Activated naive CD8-positive, alpha-beta T cell treated with anti-CD3 and anti-CD28 coated beads, Interleukin-2, amount 50 U/mL, for 24 hours (primary cell): Measurements from ENCODE around the gene SPTSSB.

Experiments used
- ATAC-seq: fragments of 150-1000 bp; cut with Tn5 transposase; one replicate; pipeline ENCODE4 v1.10.0; 2021
- DNase-seq: peaks from one replicate; pipeline ENCODE4 v3.0.0; 2021
- H3K27ac Mint-ChIP-seq: one replicate; pipeline ENCODE4 v1.8.0; 2021; ENCODE audit warnings: mild to moderate bottlenecking, mixed read lengths
- H3K27me3 Mint-ChIP-seq: one replicate; pipeline ENCODE4 v1.8.0; 2021; ENCODE audit warnings: mixed read lengths
- H3K36me3 Mint-ChIP-seq: one replicate; pipeline ENCODE4 v1.8.0; 2021; ENCODE audit warnings: low read depth, mixed read lengths
- H3K4me1 Mint-ChIP-seq: one replicate; pipeline ENCODE4 v1.8.0; 2021; ENCODE audit warnings: mixed read lengths
- H3K4me3 Mint-ChIP-seq: one replicate; pipeline ENCODE4 v1.8.0; 2021; ENCODE audit warnings: mild to moderate bottlenecking, moderate library complexity, mixed read lengths
- H3K9me3 Mint-ChIP-seq: one replicate; pipeline ENCODE4 v1.8.0; 2021; ENCODE audit warnings: mixed read lengths

SPTSSB gene

GRCh38 chr3:161371441-161372320 lies at the start of gene SPTSSB:
Gene SPTSSB, minus strand, starts transcription at chr3:161371517. Its CDS starts 25,194 bp downstream, at chr3:161346323.
- peak within 1 kb of the TSS; percentile 81 for H3K4me3 Mint-ChIP-seq
- peaks cover 12% of the 10 kb centered on the region for H3K4me1 Mint-ChIP-seq
- H3K27me3 Mint-ChIP-seq = peaks cover 61% of the 10 kb centered on the region
- no peaks in the 10 kb centered on the region for H3K9me3 Mint-ChIP-seq
- peak; percentile 75 for ATAC-seq
- no peaks in the 10 kb centered on the region for H3K36me3 Mint-ChIP-seq
- H3K27ac Mint-ChIP-seq = no peak within 1 kb of the TSS
- DNase-seq = peak; percentile 57

DNA sequence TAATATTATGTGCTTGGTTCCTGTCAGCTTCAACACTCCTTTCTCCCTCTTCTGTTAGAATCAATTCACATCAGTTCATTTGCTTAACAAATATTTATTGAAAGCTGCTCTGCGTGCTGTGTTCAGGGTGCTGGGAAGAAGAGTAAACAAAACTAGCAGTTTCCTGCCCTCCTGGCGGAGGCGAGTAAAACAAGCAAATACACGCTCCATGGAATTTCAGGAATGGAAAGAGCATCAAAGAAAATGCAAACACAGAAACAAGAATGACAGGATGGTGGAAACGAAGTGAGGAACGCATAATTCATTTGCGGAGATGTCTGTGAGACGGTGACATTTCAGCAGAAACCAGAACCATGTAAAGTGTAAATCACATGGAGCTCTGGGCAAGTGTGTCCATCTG lies 49.4 kb upstream of the SPTSSB start:
- no peak overlapping the region for H3K4me3 Mint-ChIP-seq
- no peaks in the 10 kb centered on the region for H3K4me1 Mint-ChIP-seq
- DNase-seq (no peak), ATAC-seq (no peak)
- no peaks in the 10 kb centered on the region for H3K9me3 Mint-ChIP-seq
- H3K27ac Mint-ChIP-seq = no peak overlapping the region
- H3K36me3 Mint-ChIP-seq = no peaks in the 10 kb centered on the region
- peaks cover 2% of the 10 kb centered on the region for H3K27me3 Mint-ChIP-seq

GRCh38 chr3:161419555-161420333 lies 48.4 kb upstream of the SPTSSB start:
- no peak for DNase-seq
- Mint-ChIP-seq H3K4me3 (no peak overlapping the region), H3K36me3 (no peaks in the 10 kb centered on the region), H3K27me3 (peaks cover 2% of the 10 kb centered on the region), H3K9me3 (no peaks in the 10 kb centered on the region), H3K27ac (no peak overlapping the region), H3K4me1 (no peaks in the 10 kb centered on the region)
- no peak for ATAC-seq

DNA sequence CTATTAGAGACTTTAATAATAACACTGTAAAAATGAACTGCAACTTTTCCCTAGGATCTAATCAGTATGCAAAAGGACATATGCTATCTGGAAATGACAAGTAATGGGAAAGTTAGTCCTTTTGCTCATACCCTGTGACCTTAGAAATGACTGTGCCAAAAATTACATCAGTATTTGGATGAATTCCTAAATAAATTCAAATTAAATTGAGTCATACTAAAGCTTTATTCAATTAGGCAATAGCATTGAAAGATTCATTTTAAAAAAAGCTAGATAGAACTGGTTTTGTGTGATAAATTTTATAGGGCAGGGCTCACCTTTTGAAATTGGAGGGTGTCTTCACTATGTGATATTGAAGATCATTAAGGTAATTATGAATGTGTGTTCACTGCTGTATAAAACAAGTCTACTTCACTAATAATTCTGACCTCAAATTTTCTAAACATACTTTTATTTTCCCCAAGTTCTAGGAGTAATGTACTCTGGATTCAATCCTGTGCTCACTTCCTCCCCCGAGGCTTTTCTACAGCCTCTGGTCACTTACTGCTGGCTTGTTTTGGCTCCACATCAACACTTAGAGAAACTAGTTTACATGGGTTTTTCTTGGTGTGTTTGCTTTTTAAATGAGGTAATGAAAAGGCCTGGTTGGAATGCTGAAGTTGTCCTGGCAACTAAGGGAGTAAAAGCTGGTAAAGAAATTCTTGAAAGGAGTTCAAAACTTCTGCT lies 44.4 kb upstream of the SPTSSB start:
- DNase-seq (no peak), ATAC-seq (no peak)
- H3K27ac Mint-ChIP-seq = no peak overlapping the region
- no peaks in the 10 kb centered on the region for H3K9me3 Mint-ChIP-seq
- no peaks in the 10 kb centered on the region for H3K36me3 Mint-ChIP-seq
- peaks cover 9% of the 10 kb centered on the region for H3K27me3 Mint-ChIP-seq
- H3K4me1 Mint-ChIP-seq = no peaks in the 10 kb centered on the region
- H3K4me3 Mint-ChIP-seq = no peak overlapping the region

DNA sequence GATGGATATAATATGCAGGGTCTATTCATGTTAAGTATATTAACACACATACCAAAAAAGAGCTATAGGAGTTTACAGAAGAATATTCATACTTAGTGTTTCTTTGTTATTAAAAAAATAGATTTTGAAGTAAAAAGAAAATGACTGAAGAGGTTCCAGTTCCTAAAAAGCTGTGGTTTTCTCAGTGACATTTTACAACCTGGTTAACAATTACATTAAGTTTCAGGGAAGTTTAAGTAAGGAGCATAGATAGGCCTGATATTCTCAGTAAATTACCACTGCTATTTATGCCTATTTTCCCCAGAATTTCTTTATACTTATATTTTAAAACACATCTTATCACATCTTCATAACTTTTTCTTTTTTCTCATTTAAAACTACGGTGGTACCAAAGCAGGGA lies 43.6 kb upstream of the SPTSSB start:
- ATAC-seq = no peak

GRCh38 chr3:161413855-161414210 lies 42.5 kb upstream of the SPTSSB start:
- H3K27ac Mint-ChIP-seq = no peak overlapping the region
- no peaks in the 10 kb centered on the region for H3K9me3 Mint-ChIP-seq
- ATAC-seq (no peak), DNase-seq (no peak)
- no peaks in the 10 kb centered on the region for H3K4me1 Mint-ChIP-seq
- no peaks in the 10 kb centered on the region for H3K36me3 Mint-ChIP-seq
- peaks cover 10% of the 10 kb centered on the region for H3K27me3 Mint-ChIP-seq
- no peak overlapping the region for H3K4me3 Mint-ChIP-seq

More for the DNA sequence above, 43.6 kb upstream of the SPTSSB start:
- no peak overlapping the region for H3K4me3 Mint-ChIP-seq
- no peak for DNase-seq
- no peaks in the 10 kb centered on the region for H3K36me3 Mint-ChIP-seq
- no peak overlapping the region for H3K27ac Mint-ChIP-seq
- H3K4me1 Mint-ChIP-seq = no peaks in the 10 kb centered on the region
- H3K27me3 Mint-ChIP-seq = peaks cover 10% of the 10 kb centered on the region
- no peaks in the 10 kb centered on the region for H3K9me3 Mint-ChIP-seq

- no peak overlapping the region for H3K27ac Mint-ChIP-seq
- H3K4me3 Mint-ChIP-seq = no peak overlapping the region
- H3K9me3 Mint-ChIP-seq = no peaks in the 10 kb centered on the region
- no peak for DNase-seq
- no peaks in the 10 kb centered on the region for H3K36me3 Mint-ChIP-seq
- ATAC-seq = no peak
- H3K27me3 Mint-ChIP-seq = peaks cover 10% of the 10 kb centered on the region
- H3K4me1 Mint-ChIP-seq = no peaks in the 10 kb centered on the region
These were observed 42.0 kb upstream of the SPTSSB start for GRCh38 chr3:161413127-161413854.

GRCh38 chr3:161412123-161412522 lies 40.8 kb upstream of the SPTSSB start:
- Mint-ChIP-seq H3K36me3 (no peaks in the 10 kb centered on the region), H3K4me1 (peaks cover 1% of the 10 kb centered on the region), H3K27ac (no peak overlapping the region), H3K9me3 (no peaks in the 10 kb centered on the region), H3K4me3 (no peak overlapping the region), H3K27me3 (peaks cover 10% of the 10 kb centered on the region)
- DNase-seq (no peak), ATAC-seq (no peak)

DNA sequence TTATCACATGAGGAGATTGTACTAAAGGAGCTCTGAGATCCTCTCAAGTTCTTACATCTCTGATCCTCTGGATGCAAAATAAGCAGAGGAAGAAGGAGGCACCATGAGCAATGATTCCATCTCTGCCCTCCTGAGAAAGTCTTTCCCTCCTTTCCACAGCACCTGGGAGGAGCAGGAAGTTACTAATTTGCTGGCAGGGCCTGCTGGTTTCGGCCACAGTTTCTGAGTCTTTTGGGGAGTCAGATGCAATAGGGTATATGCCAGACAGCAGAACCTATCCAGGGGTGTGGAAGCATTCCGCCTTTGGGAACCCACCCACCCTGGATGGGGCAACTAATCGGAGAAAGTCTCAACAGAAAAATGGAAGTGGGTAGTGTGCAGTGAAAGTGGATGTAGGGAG lies 38.5 kb upstream of the SPTSSB start:
- Mint-ChIP-seq H3K9me3 (no peaks in the 10 kb centered on the region), H3K4me3 (no peak overlapping the region), H3K36me3 (no peaks in the 10 kb centered on the region), H3K4me1 (peaks cover 15% of the 10 kb centered on the region), H3K27me3 (peaks cover 10% of the 10 kb centered on the region), H3K27ac (no peak overlapping the region)
- ATAC-seq (no peak), DNase-seq (no peak)

DNA sequence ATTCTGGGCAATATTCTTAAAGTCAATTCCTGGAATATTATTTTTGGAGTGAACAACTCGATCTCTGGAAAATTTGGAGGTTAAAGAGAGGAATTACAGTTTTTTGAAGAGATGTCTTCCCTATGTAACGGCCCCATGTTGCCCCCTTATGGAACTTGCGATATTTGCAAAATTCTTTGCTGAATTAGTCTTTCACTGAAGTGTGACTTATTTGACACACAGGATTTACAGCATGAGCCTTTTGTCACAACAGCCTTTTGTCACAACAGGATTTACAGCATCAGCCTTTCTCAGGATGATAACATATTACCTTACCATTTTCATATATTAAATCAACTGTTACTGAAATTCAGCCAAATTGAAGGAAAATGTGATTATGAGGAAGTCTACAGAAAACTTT lies 37.8 kb upstream of the SPTSSB start:
- Mint-ChIP-seq H3K9me3 (no peaks in the 10 kb centered on the region), H3K36me3 (no peaks in the 10 kb centered on the region), H3K27ac (no peak overlapping the region), H3K27me3 (peaks cover 10% of the 10 kb centered on the region), H3K4me3 (no peak overlapping the region), H3K4me1 (peaks cover 15% of the 10 kb centered on the region)
- ATAC-seq (peak; percentile 49), DNase-seq (peak; percentile 30)

DNA sequence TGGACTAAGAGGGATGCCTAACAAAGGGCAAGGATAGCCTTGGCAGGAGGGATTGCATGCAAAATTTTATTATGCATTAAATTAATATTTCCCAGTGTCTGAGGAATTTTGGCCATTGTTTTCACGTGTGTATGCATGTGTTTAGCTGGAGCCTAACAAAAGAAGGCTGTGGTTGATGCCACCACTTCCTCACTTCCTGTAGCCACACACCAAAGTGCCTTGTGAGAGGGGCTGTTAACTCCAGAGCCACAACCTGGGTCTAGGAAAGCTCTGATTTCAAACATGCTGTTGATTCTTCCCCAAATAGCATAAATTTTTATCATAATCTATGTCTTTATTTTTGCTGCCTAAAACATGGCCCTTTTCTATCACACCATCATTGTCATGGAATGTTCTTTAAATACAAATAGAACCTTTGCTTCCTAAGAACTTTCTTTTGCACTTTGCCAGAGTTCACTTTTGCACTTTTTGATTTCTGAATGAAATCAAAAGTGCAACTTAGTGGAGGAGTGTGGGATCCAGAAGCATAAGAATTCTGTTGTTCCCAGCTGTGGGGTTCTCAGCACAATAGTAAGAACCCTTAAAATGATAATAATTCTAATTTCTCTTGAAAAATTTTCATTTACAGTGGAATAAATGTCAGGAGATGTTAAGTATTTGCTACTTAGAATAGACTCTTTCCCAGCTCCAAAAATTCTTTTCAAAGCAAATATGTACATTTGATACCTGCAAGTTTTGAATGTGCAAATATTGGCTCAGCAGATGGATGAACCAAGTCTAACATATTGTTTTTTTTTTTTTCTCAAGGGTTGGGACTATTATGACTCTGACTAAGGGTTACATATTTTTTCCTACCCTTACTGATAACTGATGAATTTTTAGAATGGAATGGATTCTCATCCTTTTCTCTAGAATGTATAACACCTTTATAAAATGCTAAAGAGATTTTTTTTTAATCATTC lies 35.6 kb upstream of the SPTSSB start:
- no peaks in the 10 kb centered on the region for H3K36me3 Mint-ChIP-seq
- no peak overlapping the region for H3K27ac Mint-ChIP-seq
- ATAC-seq (no peak), DNase-seq (no peak)
- H3K9me3 Mint-ChIP-seq = no peaks in the 10 kb centered on the region
- peaks cover 15% of the 10 kb centered on the region for H3K4me1 Mint-ChIP-seq
- no peak overlapping the region for H3K4me3 Mint-ChIP-seq
- peaks cover 2% of the 10 kb centered on the region for H3K27me3 Mint-ChIP-seq

GRCh38 chr3:161405836-161406235 lies 34.5 kb upstream of the SPTSSB start:
- Mint-ChIP-seq H3K9me3 (no peaks in the 10 kb centered on the region), H3K27ac (no peak overlapping the region), H3K4me1 (peaks cover 15% of the 10 kb centered on the region), H3K36me3 (no peaks in the 10 kb centered on the region), H3K27me3 (peaks cover 2% of the 10 kb centered on the region), H3K4me3 (no peak overlapping the region)
- ATAC-seq = no peak
- DNase-seq = no peak

GRCh38 chr3:161405087-161405486 lies 33.8 kb upstream of the SPTSSB start:
- DNase-seq (no peak), ATAC-seq (no peak)
- Mint-ChIP-seq H3K4me1 (peaks cover 15% of the 10 kb centered on the region), H3K27ac (no peak overlapping the region), H3K36me3 (no peaks in the 10 kb centered on the region), H3K4me3 (no peak overlapping the region), H3K27me3 (peaks cover 2% of the 10 kb centered on the region), H3K9me3 (no peaks in the 10 kb centered on the region)
